H1 (cell line): Measurements from ENCODE around the gene OSCAR. TPM values are rescaled to one million over a fixed set of nuclear protein-coding genes. Genes with fewer than 3 reads are reported as not detected.

Experiments used
- BACH1 ChIP-seq: IDR thresholded peaks from 2 replicates; pipeline ENCODE4 v1.6.1; 2012; ENCODE audit warnings: low read length, improper control_type of control experiment
- CEBPB ChIP-seq: IDR thresholded peaks from 2 replicates; pipeline ENCODE4 v1.6.1; 2012; ENCODE audit warnings: low read depth, low read length
- CHD1 ChIP-seq: IDR thresholded peaks from 2 replicates; pipeline ENCODE4 v1.6.1; 2012; ENCODE audit warnings: low read depth, low read length, improper control_type of control experiment
- EP300 ChIP-seq, 2 experiments: IDR thresholded peaks; 1 replicate in 1 of 2; 2 replicates in 1 of 2; pipeline ENCODE4 v1.6.1; 2011 to 2012; ENCODE audit warnings: low read depth in 2 of 2, low read length in 2 of 2, mild to moderate bottlenecking in 2 of 2, borderline replicate concordance in 1 of 2, inconsistent platforms in 1 of 2, moderate library complexity in 1 of 2
- JUND ChIP-seq: IDR thresholded peaks from 2 replicates; pipeline ENCODE4 v1.6.1; 2011; ENCODE audit warnings: mild to moderate bottlenecking, improper control_type of control experiment, low read length
- NANOG ChIP-seq: IDR thresholded peaks from 2 replicates; pipeline ENCODE4 v1.6.1; 2011; ENCODE audit warnings: low read length, low read depth, mild to moderate bottlenecking, inconsistent platforms; ENCODE audit not compliant: insufficient read depth, poor library complexity, severe bottlenecking
- RAD21 ChIP-seq, 2 experiments: IDR thresholded peaks in 1 of 2; conservative IDR thresholded peaks in 1 of 2; 2 replicates each; pipeline ENCODE4 v1.6.1; 2011; ENCODE audit warnings: low read depth in 2 of 2, low read length in 2 of 2, improper control_type of control experiment in 1 of 2, inconsistent platforms in 1 of 2, mild to moderate bottlenecking in 1 of 2, moderate library complexity in 1 of 2
- SIRT6 ChIP-seq: IDR thresholded peaks from one replicate; pipeline ENCODE4 v1.7.1; 2012; ENCODE audit warnings: low read length, inconsistent platforms
- polyA plus RNA-seq, 7 experiments: library from polyadenylated mRNA; depleted of rRNA in 3 of 7; stranded (reverse) in 5 of 7; unstranded in 2 of 7; fragments of >200 nt in 5 of 7; fragments of 200-250 nt in 2 of 7; gene quantifications; 1 replicate in 5 of 7; 2 replicates in 1 of 7; 4 replicates in 1 of 7; pipeline versions ENCODE4 v1.2.1 to v1.2.3, GENCODE V29; 2011 to 2013; ENCODE audit warnings: missing spikeins in 2 of 7, mixed read lengths in 2 of 7
- total RNA-seq: library from RNA; stranded (reverse); fragmentation: NEBNext Ultra II Directional; extraction: Animal tissue kit (Norgen Biotek cat#: 25700); gene quantifications from 2 replicates; pipeline ENCODE4 v1.2.1, GENCODE V29; 2021

The OSCAR gene
- total and polyA plus RNA-seq, 2 of the 8 experiments (the other 6 are each of a cell fraction or from before 2014, with no cell fraction given), result 1.1 TPM

DNA sequence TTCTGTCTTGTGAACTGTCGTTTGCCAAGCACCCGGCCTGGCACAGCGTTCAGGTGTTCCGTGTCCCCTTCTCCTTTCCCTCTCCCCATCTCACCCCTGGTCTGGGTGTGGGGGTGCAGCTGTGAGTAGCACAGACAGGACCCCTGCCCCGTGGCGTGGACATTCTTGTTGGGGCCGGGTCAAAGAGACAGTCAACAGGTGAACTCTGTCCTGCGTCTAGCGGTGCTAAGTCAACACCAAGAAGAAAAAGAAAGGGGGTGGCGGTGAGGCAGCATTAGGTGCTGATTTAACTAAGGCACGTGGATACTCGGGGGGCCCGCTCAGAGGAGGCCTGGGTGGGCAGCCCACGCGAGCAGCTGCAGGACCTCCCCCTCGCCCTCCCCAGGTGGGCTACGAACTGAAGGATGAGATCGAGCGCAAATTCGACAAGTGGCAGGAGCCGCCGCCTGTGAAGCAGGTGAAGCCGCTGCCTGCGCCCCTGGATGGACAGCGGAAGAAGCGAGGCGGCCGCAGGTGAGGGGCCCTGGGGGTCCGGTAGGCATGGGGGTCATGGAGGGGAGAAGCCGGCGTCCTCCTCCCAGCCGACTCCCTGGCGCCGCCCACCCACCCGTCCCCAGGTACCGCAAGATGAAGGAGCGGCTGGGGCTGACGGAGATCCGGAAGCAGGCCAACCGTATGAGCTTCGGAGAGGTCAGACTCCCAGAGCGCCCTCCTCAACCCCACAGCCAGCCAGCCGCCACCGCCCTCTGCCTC lies 27.3 kb upstream of the OSCAR start (continued):
- TF ChIP-seq RAD21 (IDR thresholded peaks at IDR 0.05 in 1 of 2, conservative IDR thresholded peaks at IDR 0.05 in 1 of 2; ENCODE audit: low read depth in 2 of 2, low read length in 2 of 2) (no peak), BACH1 (no peak), CEBPB (no peak), JUND (no peak), EP300 (IDR thresholded peaks at IDR 0.05; ENCODE audit: borderline replicate concordance in 1 of 2, low read depth in 2 of 2, low read length in 2 of 2) (no peak), SIRT6 (no peak), CHD1 (no peak), NANOG (no peak)
- TF ChIP-seq, all 59 proteins: peak for 0
